GM23338 (cell line): Measurements from ENCODE around the gene MEMO1. TPM values are rescaled to one million over a fixed set of nuclear protein-coding genes. Genes with fewer than 3 reads are reported as not detected.

Experiments
- ATAC-seq: fragments of 200-7000 bp; cut with Tn5 transposase; 3 replicates; pipeline ENCODE4 v1.9.1; 2020
- DNase-seq: peaks from one replicate; pipeline ENCODE4 v3.0.0-alpha.2; 2015; ENCODE audit warnings: low spot score
- H2AFZ ChIP-seq: fragments of 200-600 bp; sonication (generic); 2 replicates; pipeline ENCODE4 v1.8.0; 2016; ENCODE audit warnings: antibody characterized with exemption, mild to moderate bottlenecking, moderate library complexity
- H3F3A ChIP-seq: fragments of 200-600 bp; sonication (generic); replicated peaks from 2 replicates; pipeline ENCODE4 v1.8.0; 2017; ENCODE audit warnings: antibody characterized with exemption, mixed run types, low read depth
- H3K27ac ChIP-seq: fragments of 200-600 bp; sonication (generic); 2 replicates; pipeline ENCODE4 v1.6.1; 2016; ENCODE audit warnings: low read depth
- H3K27me3 ChIP-seq: fragments of 200-600 bp; sonication (generic); 2 replicates; pipeline ENCODE4 v1.8.0; 2016; ENCODE audit warnings: mild to moderate bottlenecking, mixed run types, moderate library complexity; ENCODE audit not compliant: insufficient read depth
- H3K36me3 ChIP-seq: fragments of 200-600 bp; sonication (generic); 2 replicates; pipeline ENCODE4 v1.8.0; 2016; ENCODE audit warnings: mild to moderate bottlenecking; ENCODE audit not compliant: insufficient read depth
- H3K4me1 ChIP-seq: fragments of 200-600 bp; sonication (generic); 2 replicates; pipeline ENCODE4 v1.8.0; 2016; ENCODE audit warnings: mild to moderate bottlenecking, moderate library complexity; ENCODE audit not compliant: insufficient read depth
- H3K4me2 ChIP-seq: fragments of 200-600 bp; sonication (generic); 2 replicates; pipeline ENCODE4 v1.7.1; 2017; ENCODE audit warnings: mixed run types
- H3K4me3 ChIP-seq: fragments of 200-600 bp; sonication (generic); 2 replicates; pipeline ENCODE4 v1.6.1; 2016; ENCODE audit warnings: mixed run types
- H3K79me2 ChIP-seq: fragments of 200-600 bp; sonication (generic); replicated peaks from 2 replicates; pipeline ENCODE4 v1.8.0; 2017; ENCODE audit warnings: mild to moderate bottlenecking; ENCODE audit not compliant: insufficient read depth
- H3K9me2 ChIP-seq: fragments of 200-600 bp; sonication (generic); 2 replicates; pipeline ENCODE4 v1.8.0; 2017; ENCODE audit not compliant: insufficient read depth
- H4K20me1 ChIP-seq: fragments of 200-600 bp; sonication (generic); replicated peaks from 2 replicates; pipeline ENCODE4 v1.8.0; 2017; ENCODE audit warnings: mild to moderate bottlenecking; ENCODE audit not compliant: insufficient read depth
- H3K27ac Mint-ChIP-seq: 2 replicates; pipeline ENCODE4 v1.8.0; 2020; ENCODE audit warnings: inconsistent platforms, mild to moderate bottlenecking, moderate library complexity, mixed read lengths
- H3K27me3 Mint-ChIP-seq: 3 replicates; pipeline ENCODE4 v1.8.0; 2022; ENCODE audit warnings: low read depth, mild to moderate bottlenecking, moderate library complexity, mixed read lengths, inconsistent platforms; ENCODE audit not compliant: insufficient read depth, poor library complexity
- H3K36me3 Mint-ChIP-seq: 3 replicates; pipeline ENCODE4 v1.8.0; 2021; ENCODE audit warnings: low read depth, mild to moderate bottlenecking, inconsistent platforms, moderate library complexity, mixed read lengths
- H3K4me1 Mint-ChIP-seq: 3 replicates; pipeline ENCODE4 v1.8.0; 2020; ENCODE audit warnings: mild to moderate bottlenecking, inconsistent platforms, mixed read lengths
- H3K4me3 Mint-ChIP-seq: 3 replicates; pipeline ENCODE4 v1.8.0; 2021; ENCODE audit warnings: moderate library complexity, mild to moderate bottlenecking, inconsistent platforms, mixed read lengths
- H3K9me3 Mint-ChIP-seq: 3 replicates; pipeline ENCODE4 v1.8.0; 2020; ENCODE audit warnings: moderate library complexity, mild to moderate bottlenecking, inconsistent platforms, mixed read lengths
- CREB1 ChIP-seq: fragments of 250-450 bp; sonication (Bioruptor Pico); IDR thresholded peaks from 2 replicates; pipeline ENCODE4 v1.5.0; 2020; ENCODE audit warnings: low read depth, mild to moderate bottlenecking, moderate library complexity
- CTCF ChIP-seq, 2 experiments: fragments of 200-600 bp in 1 of 2; sonication (generic) in 1 of 2; conservative IDR thresholded peaks; 2 replicates each; pipeline versions ENCODE4 v1.5.1 to v1.6.1; 2016 to 2017; ENCODE audit warnings: antibody characterized with exemption in 2 of 2, low read depth in 2 of 2, mild to moderate bottlenecking in 2 of 2, moderate library complexity in 1 of 2
- ETS1 ChIP-seq: IDR thresholded peaks from 2 replicates; pipeline ENCODE4 v1.6.1; 2016; ENCODE audit warnings: antibody characterized with exemption
- EZH2 ChIP-seq: fragments of 200-600 bp; sonication (generic); IDR thresholded peaks from one replicate; pipeline ENCODE4 v1.8.0; 2017; ENCODE audit warnings: antibody characterized with exemption, mild to moderate bottlenecking, low read depth; ENCODE audit not compliant: unreplicated experiment
- EZH2phosphoT487 ChIP-seq: fragments of 200-600 bp; sonication (generic); IDR thresholded peaks from one replicate; pipeline ENCODE4 v1.8.1; 2018; ENCODE audit warnings: antibody characterized with exemption; ENCODE audit not compliant: unreplicated experiment
- JUNB ChIP-seq: IDR thresholded peaks from one replicate; pipeline ENCODE4 v1.6.1; 2016; ENCODE audit warnings: antibody characterized with exemption; ENCODE audit not compliant: unreplicated experiment
- NANOG ChIP-seq: IDR thresholded peaks from 2 replicates; pipeline ENCODE4 v1.6.1; 2016; ENCODE audit warnings: antibody characterized with exemption, borderline replicate concordance
- POLR2AphosphoS5 ChIP-seq: IDR thresholded peaks from 2 replicates; pipeline ENCODE4 v1.6.1; 2016; ENCODE audit warnings: antibody characterized with exemption, low read depth
- REST ChIP-seq: IDR thresholded peaks from one replicate; pipeline ENCODE4 v1.6.1; 2018; ENCODE audit warnings: antibody characterized with exemption; ENCODE audit not compliant: unreplicated experiment
- ZNF114 ChIP-seq: fragments of 250-450 bp; sonication (Bioruptor Pico); IDR thresholded peaks from 2 replicates; pipeline ENCODE4 v1.5.0; 2020; ENCODE audit warnings: mild to moderate bottlenecking, moderate library complexity
- ZNF331 ChIP-seq: fragments of 250-450 bp; sonication (Bioruptor Pico); IDR thresholded peaks from 2 replicates; pipeline ENCODE4 v1.5.0; 2020; ENCODE audit warnings: low read depth, mild to moderate bottlenecking, moderate library complexity
- ZNF462 ChIP-seq: fragments of 250-450 bp; sonication (Bioruptor Pico); IDR thresholded peaks from 2 replicates; pipeline ENCODE4 v1.5.0; 2020; ENCODE audit warnings: mild to moderate bottlenecking, moderate library complexity
- polyA plus RNA-seq: library from polyadenylated mRNA; unstranded; fragments of >200 nt; fragmentation: Nextera tagmentation; extraction: Ambion mirVana; gene quantifications from 2 replicates; pipeline ENCODE4 v1.2.1, GENCODE V29; 2016
- total RNA-seq: library from RNA; depleted of rRNA; stranded (reverse); fragments of >200 nt; shearing (Covaris generic); gene quantifications from 2 replicates; pipeline ENCODE4 v1.2.3, GENCODE V29; 2014

Gene MEMO1
- total and polyA plus RNA-seq, 2 experiments from 2014 or later = 39.1 to 67.0 TPM

- TF ChIP-seq CTCF (conservative IDR thresholded peaks at IDR 0.05; ENCODE audit: low read depth in 2 of 2) (no peak), NANOG (no peak), REST (no peak), ETS1 (no peak), ZNF331 (CRISPR knock-in tag) (no peak), EZH2 (no peak), JUNB (no peak), POLR2AphosphoS5 (no peak), CREB1 (no peak), ZNF114 (no peak), EZH2phosphoT487 (no peak)
Measured at GRCh38 chr2:31931916-31932315, 78.9 kb downstream of the MEMO1 start (continued).

GRCh38 chr2:31925517-31925916, 85.3 kb downstream of the MEMO1 start:
- DNase-seq = no peak
- Histone ChIP-seq H3K4me3 (no peak overlapping the region), H3K4me2 (no peak overlapping the region), H3K79me2 (no peaks in the 10 kb centered on the region; the same call in 1 of the 2 replicates), H2AFZ (no peak overlapping the region), H3K9me2 (no peaks in the 10 kb centered on the region), H3K27ac (no peak overlapping the region; the same call in 1 of the 2 replicates), H4K20me1 (no peaks in the 10 kb centered on the region; the same call in 1 of the 2 replicates), H3K4me1 (no peaks in the 10 kb centered on the region), H3K27me3 (no peaks in the 10 kb centered on the region), H3K36me3 (no peaks in the 10 kb centered on the region; the same call in 1 of the 2 replicates), H3F3A (no peaks in the 10 kb centered on the region)
- Mint-ChIP-seq H3K4me1 (peaks cover 2% of the 10 kb centered on the region; the same call in 1 of the 3 replicates), H3K36me3 (peaks cover 3% of the 10 kb centered on the region; the same call in 1 of the 3 replicates), H3K27ac (no peak overlapping the region), H3K27me3 (no peaks in the 10 kb centered on the region), H3K9me3 (no peaks in the 10 kb centered on the region), H3K4me3 (no peak overlapping the region)
- ATAC-seq = no peak
- TF ChIP-seq JUNB = no peak
- no peak for TF ChIP-seq ZNF462
- no peak for TF ChIP-seq ETS1
- no peak for TF ChIP-seq EZH2
- TF ChIP-seq CREB1 = no peak
